A549 (cell line): ENCODE measurements around the gene IGF2BP3.

Experiments used
- CHD2 ChIP-seq: fragments of 150-350 bp; IDR thresholded peaks from 2 replicates; pipeline ENCODE4 v1.6.1; 2014; ENCODE audit warnings: low read length; ENCODE audit not compliant: partially characterized antibody
- FOSL2 ChIP-seq, 2 experiments: fragments of 450-650 bp in 1 of 2; fragments of >200 bp in 1 of 2; sonication (Bioruptor Twin) in 1 of 2; formaldehyde crosslinking; IDR thresholded peaks; 2 replicates each; pipeline versions ENCODE4 v1.5.0 to v1.6.1; 2016 to 2020; ENCODE audit warnings: mild to moderate bottlenecking in 1 of 2, moderate library complexity in 1 of 2
- HOXA7 ChIP-seq: fragments of 250-450 bp; sonication (Bioruptor Pico); IDR thresholded peaks from 2 replicates; pipeline ENCODE4 v1.5.0; 2020; ENCODE audit warnings: mild to moderate bottlenecking, moderate library complexity
- MAFK ChIP-seq: fragments of 450-650 bp; IDR thresholded peaks from 2 replicates; pipeline ENCODE4 v1.6.1; 2014; ENCODE audit not compliant: partially characterized antibody
- MYC ChIP-seq: IDR thresholded peaks from 2 replicates; pipeline ENCODE4 v1.6.1; 2012; ENCODE audit warnings: mild to moderate bottlenecking, inconsistent platforms, low read length, improper control_type of control experiment, borderline replicate concordance
- RCOR1 ChIP-seq: fragments of 150-350 bp; IDR thresholded peaks from 2 replicates; pipeline ENCODE4 v1.6.1; 2014; ENCODE audit warnings: antibody characterized with exemption, low read length, low read depth
- TF ChIP-seq, protein P1 (sequence below): fragments of >200 bp; sonication (Bioruptor Twin); formaldehyde crosslinking; IDR thresholded peaks from 3 replicates; pipeline ENCODE4 v1.5.1; 2016
- TF ChIP-seq, protein P2 (sequence below): fragments of 450-650 bp; IDR thresholded peaks from 2 replicates; pipeline ENCODE4 v1.6.1; 2014; ENCODE audit warnings: antibody characterized with exemption
- TF ChIP-seq, protein P3 (sequence below): fragments of 200-600 bp; sonication (generic); IDR thresholded peaks from 2 replicates; pipeline ENCODE4 v1.6.1; 2016; ENCODE audit warnings: antibody characterized with exemption, mild to moderate bottlenecking, moderate library complexity

DNA sequence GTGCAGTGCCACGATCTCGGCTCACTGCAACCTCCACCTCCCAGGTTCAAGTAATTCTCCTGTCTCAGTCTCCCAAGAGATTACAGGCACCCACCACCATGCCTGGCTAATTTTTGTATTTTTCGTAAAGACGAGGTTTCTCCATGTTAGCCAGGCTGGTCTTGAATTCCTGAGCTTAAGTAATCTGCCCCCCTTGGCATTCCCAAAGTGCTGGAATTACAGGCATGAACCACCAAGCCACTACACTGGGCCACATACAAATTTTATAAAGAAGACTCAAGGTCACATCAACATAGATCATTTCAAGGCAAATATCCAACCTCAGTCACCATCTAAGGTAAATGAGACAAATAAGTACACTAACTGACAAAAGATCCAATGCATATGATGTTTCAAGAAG is 32.1 kb downstream of the IGF2BP3 start:
- TF ChIP-seq, protein P1, sequence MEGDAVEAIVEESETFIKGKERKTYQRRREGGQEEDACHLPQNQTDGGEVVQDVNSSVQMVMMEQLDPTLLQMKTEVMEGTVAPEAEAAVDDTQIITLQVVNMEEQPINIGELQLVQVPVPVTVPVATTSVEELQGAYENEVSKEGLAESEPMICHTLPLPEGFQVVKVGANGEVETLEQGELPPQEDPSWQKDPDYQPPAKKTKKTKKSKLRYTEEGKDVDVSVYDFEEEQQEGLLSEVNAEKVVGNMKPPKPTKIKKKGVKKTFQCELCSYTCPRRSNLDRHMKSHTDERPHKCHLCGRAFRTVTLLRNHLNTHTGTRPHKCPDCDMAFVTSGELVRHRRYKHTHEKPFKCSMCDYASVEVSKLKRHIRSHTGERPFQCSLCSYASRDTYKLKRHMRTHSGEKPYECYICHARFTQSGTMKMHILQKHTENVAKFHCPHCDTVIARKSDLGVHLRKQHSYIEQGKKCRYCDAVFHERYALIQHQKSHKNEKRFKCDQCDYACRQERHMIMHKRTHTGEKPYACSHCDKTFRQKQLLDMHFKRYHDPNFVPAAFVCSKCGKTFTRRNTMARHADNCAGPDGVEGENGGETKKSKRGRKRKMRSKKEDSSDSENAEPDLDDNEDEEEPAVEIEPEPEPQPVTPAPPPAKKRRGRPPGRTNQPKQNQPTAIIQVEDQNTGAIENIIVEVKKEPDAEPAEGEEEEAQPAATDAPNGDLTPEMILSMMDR = no peak
- TF ChIP-seq FOSL2 (IDR thresholded peaks at IDR 0.05) = no peak
- TF ChIP-seq FOSL2 (CRISPR knock-in tag; IDR thresholded peaks at IDR 0.05) = no peak
- TF ChIP-seq, protein P2, sequence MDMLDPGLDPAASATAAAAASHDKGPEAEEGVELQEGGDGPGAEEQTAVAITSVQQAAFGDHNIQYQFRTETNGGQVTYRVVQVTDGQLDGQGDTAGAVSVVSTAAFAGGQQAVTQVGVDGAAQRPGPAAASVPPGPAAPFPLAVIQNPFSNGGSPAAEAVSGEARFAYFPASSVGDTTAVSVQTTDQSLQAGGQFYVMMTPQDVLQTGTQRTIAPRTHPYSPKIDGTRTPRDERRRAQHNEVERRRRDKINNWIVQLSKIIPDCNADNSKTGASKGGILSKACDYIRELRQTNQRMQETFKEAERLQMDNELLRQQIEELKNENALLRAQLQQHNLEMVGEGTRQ = no peak
- no peak for TF ChIP-seq MYC
- no peak for TF ChIP-seq HOXA7 (CRISPR knock-in tag)
- TF ChIP-seq RCOR1 = no peak
- TF ChIP-seq CHD2 = no peak
- TF ChIP-seq, protein P3, sequence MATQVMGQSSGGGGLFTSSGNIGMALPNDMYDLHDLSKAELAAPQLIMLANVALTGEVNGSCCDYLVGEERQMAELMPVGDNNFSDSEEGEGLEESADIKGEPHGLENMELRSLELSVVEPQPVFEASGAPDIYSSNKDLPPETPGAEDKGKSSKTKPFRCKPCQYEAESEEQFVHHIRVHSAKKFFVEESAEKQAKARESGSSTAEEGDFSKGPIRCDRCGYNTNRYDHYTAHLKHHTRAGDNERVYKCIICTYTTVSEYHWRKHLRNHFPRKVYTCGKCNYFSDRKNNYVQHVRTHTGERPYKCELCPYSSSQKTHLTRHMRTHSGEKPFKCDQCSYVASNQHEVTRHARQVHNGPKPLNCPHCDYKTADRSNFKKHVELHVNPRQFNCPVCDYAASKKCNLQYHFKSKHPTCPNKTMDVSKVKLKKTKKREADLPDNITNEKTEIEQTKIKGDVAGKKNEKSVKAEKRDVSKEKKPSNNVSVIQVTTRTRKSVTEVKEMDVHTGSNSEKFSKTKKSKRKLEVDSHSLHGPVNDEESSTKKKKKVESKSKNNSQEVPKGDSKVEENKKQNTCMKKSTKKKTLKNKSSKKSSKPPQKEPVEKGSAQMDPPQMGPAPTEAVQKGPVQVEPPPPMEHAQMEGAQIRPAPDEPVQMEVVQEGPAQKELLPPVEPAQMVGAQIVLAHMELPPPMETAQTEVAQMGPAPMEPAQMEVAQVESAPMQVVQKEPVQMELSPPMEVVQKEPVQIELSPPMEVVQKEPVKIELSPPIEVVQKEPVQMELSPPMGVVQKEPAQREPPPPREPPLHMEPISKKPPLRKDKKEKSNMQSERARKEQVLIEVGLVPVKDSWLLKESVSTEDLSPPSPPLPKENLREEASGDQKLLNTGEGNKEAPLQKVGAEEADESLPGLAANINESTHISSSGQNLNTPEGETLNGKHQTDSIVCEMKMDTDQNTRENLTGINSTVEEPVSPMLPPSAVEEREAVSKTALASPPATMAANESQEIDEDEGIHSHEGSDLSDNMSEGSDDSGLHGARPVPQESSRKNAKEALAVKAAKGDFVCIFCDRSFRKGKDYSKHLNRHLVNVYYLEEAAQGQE = no peak
- no peak for TF ChIP-seq MAFK
